ENCODE data around the gene ARHGEF3. TPM values are rescaled to one million over a fixed set of nuclear protein-coding genes. Genes with fewer than 3 reads are reported as not detected.
A peak's percentile ranks its signal among the peaks of the same experiment; 100 is the strongest.

Gene ARHGEF3, protein sequence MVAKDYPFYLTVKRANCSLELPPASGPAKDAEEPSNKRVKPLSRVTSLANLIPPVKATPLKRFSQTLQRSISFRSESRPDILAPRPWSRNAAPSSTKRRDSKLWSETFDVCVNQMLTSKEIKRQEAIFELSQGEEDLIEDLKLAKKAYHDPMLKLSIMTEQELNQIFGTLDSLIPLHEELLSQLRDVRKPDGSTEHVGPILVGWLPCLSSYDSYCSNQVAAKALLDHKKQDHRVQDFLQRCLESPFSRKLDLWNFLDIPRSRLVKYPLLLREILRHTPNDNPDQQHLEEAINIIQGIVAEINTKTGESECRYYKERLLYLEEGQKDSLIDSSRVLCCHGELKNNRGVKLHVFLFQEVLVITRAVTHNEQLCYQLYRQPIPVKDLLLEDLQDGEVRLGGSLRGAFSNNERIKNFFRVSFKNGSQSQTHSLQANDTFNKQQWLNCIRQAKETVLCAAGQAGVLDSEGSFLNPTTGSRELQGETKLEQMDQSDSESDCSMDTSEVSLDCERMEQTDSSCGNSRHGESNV
- 28.3 TPM for polyA plus RNA-seq (2013, experiment 1 of 2)
- 29.1 TPM for polyA plus RNA-seq (2013, experiment 2 of 2)

DNA sequence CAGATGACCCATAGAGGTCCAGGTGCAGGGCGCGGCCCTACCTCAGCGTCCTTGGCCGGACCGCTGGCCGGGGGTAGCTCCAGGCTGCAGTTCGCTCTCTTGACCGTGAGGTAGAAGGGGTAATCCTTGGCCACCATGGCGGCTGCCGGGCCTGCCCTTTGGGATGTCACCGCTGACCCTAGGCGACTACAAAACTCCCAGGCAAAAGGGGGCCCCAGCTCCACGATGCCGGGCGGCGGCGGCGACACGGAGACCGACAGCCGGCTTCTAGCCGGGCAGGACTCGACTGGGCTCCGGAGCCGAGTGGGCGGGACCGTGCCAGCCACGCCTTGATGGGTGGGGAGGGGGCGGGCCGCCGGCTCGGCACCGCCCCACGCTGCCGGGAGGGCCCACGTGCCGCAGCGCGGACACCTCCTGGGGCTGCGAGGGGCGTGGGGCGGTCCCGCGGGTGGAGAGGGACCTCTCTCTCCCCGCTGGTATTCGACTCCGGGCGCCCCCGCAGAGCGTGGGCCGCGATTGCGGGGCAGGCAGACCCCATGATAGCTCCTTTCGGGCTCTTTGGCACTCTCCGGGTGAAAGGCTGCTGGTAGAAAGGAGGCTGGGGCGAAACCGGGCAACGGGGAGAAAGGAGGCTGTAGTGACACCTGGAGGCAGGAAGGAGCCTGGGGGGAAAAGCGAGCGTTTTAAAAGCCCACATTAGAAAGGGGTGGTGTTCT, at the start of gene ARHGEF3:
Gene ARHGEF3 (minus strand): TSS at position 288 of the 716 bp plus-strand sequence. CDS start 151 bp downstream, at position 137.
- H3K4me1 ChIP-seq (ENCODE audit: control insufficient read depth, insufficient read depth, low read length, poor library complexity, severe bottlenecking), result peaks cover 3% of the 10 kb centered on the region
- no peak within 1 kb of the TSS for H3K27ac ChIP-seq (ENCODE audit: low read depth, low read length, severe bottlenecking)
- H3K4me3 ChIP-seq (ENCODE audit: extremely low read depth, insufficient read depth, low read length, poor library complexity, severe bottlenecking), result peak within 1 kb of the TSS; percentile 53
- no peaks in the 10 kb centered on the region for H3K9me3 ChIP-seq (ENCODE audit: control insufficient read depth, low read length)
- no peaks in the 10 kb centered on the region for H3K36me3 ChIP-seq (ENCODE audit: control insufficient read depth, insufficient read depth, low read length)
- 0 to 2% methylated on average over 19 to 43 of the region's 60 CpGs for WGBS, 2 experiments (ENCODE audit: insufficient coverage in 2 of 2)

GRCh38 chr3:56849698-56850097, 47.9 kb upstream of the ARHGEF3 start:
- Histone ChIP-seq H3K27ac (ENCODE audit: low read depth, low read length, severe bottlenecking) (no peak overlapping the region), H3K4me1 (ENCODE audit: control insufficient read depth, insufficient read depth, low read length, poor library complexity, severe bottlenecking) (peaks cover 14% of the 10 kb centered on the region), H3K4me3 (ENCODE audit: extremely low read depth, insufficient read depth, low read length, poor library complexity, severe bottlenecking) (no peak overlapping the region), H3K9me3 (ENCODE audit: control insufficient read depth, low read length) (peaks cover 8% of the 10 kb centered on the region), H3K36me3 (ENCODE audit: control insufficient read depth, insufficient read depth, low read length) (no peaks in the 10 kb centered on the region)
- 87 to 96% methylated on average over 3 to 5 of the region's 7 CpGs for WGBS, 2 experiments (ENCODE audit: insufficient coverage in 2 of 2)

DNA sequence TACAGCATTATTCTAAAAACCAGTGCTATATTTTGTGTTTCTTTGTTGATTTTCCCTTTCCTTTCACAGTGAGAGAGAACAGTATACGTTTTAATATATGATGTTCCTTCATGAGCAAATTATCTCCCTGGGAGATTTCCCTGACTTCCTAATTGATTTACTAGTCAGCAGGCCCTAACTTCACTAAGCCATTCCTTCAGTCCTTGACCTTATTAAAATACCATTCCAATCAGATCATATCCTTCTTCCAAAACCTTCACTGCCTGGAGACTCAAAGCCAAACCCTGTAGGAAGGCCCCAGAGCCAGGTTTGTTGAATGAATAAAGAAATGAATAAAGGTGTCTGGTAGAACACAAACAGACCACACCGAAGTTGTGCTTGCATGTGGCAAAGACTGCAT, 43.8 kb upstream of the ARHGEF3 start:
- H3K4me3 ChIP-seq (ENCODE audit: extremely low read depth, insufficient read depth, low read length, poor library complexity, severe bottlenecking), result no peak overlapping the region
- 93 to 100% methylated on average over 1 to 2 of the region's 2 CpGs for WGBS, 2 experiments (ENCODE audit: insufficient coverage in 2 of 2)
- H3K4me1 ChIP-seq (ENCODE audit: control insufficient read depth, insufficient read depth, low read length, poor library complexity, severe bottlenecking), result peaks cover 18% of the 10 kb centered on the region
- no peak overlapping the region for H3K27ac ChIP-seq (ENCODE audit: low read depth, low read length, severe bottlenecking)
- H3K9me3 ChIP-seq (ENCODE audit: control insufficient read depth, low read length), result peaks cover 10% of the 10 kb centered on the region
- H3K36me3 ChIP-seq (ENCODE audit: control insufficient read depth, insufficient read depth, low read length), result no peaks in the 10 kb centered on the region

GRCh38 chr3:56844536-56844935, 42.8 kb upstream of the ARHGEF3 start:
- H3K4me1 ChIP-seq (ENCODE audit: control insufficient read depth, insufficient read depth, low read length, poor library complexity, severe bottlenecking), result peaks cover 22% of the 10 kb centered on the region
- peaks cover 10% of the 10 kb centered on the region for H3K9me3 ChIP-seq (ENCODE audit: control insufficient read depth, low read length)
- no peaks in the 10 kb centered on the region for H3K36me3 ChIP-seq (ENCODE audit: control insufficient read depth, insufficient read depth, low read length)
- H3K4me3 ChIP-seq (ENCODE audit: extremely low read depth, insufficient read depth, low read length, poor library complexity, severe bottlenecking), result no peak overlapping the region
- H3K27ac ChIP-seq (ENCODE audit: low read depth, low read length, severe bottlenecking), result no peak overlapping the region

DNA sequence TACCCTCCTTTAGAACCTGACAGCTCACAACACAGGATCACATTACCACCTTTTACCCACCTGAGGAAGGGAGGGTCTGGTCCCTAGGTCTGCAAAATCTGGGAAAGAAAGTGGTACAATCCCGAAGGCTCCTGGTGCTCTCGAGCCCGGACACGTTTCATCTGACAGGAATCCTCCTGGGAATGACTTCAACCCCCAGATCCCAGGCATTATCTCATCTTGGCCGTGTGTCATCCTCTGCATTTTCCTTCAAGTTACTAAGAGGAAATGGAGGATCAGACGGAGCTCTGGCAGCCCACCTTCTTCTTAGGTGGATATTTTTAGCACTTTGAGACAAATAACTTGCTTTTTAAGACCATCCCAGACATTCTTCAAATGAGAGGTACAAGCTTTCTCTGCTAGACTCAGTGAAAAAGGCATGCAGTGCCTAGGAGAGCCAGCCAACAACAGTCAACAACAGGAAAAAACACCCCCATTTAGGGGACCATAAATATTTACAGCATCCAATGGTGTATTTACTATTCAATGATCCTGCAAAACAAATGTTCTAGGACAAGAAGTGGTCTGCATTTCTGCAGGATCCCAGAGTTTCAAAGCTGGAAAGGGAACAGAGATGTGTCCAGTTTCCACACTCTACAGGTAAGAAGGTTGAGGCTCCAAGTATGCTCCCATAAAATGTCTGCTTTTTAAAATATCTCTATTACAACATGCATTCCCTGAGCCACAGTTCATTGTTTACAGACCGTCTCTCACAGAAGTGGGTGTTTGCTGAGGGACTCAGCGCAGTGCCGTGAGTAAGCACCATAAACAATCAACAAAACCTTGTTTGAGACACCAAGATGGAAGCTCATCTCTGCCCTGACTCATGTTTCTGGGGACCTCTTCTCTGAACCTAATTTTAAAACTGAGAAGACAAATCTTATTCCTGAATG, 38.3 kb upstream of the ARHGEF3 start:
- 50 to 66% methylated on average over 4 to 7 of the region's 9 CpGs for WGBS, 2 experiments (ENCODE audit: insufficient coverage in 2 of 2)

GRCh38 chr3:56838448-56838847, 36.7 kb upstream of the ARHGEF3 start:
- H3K4me1 ChIP-seq (ENCODE audit: control insufficient read depth, insufficient read depth, low read length, poor library complexity, severe bottlenecking), result peaks cover 60% of the 10 kb centered on the region
- H3K4me3 ChIP-seq (ENCODE audit: extremely low read depth, insufficient read depth, low read length, poor library complexity, severe bottlenecking), result no peak overlapping the region
- H3K36me3 ChIP-seq (ENCODE audit: control insufficient read depth, insufficient read depth, low read length), result no peaks in the 10 kb centered on the region
- WGBS, 2 experiments (ENCODE audit: insufficient coverage in 2 of 2), result 100% methylated on average over 2 of the region's 4 CpGs
- H3K9me3 ChIP-seq (ENCODE audit: control insufficient read depth, low read length), result no peaks in the 10 kb centered on the region
- peak overlapping the region; percentile 30 for H3K27ac ChIP-seq (ENCODE audit: low read depth, low read length, severe bottlenecking)

More for the DNA sequence above, 38.3 kb upstream of the ARHGEF3 start:
- Histone ChIP-seq H3K9me3 (ENCODE audit: control insufficient read depth, low read length) (peaks cover 6% of the 10 kb centered on the region), H3K4me3 (ENCODE audit: extremely low read depth, insufficient read depth, low read length, poor library complexity, severe bottlenecking) (no peak overlapping the region), H3K4me1 (ENCODE audit: control insufficient read depth, insufficient read depth, low read length, poor library complexity, severe bottlenecking) (peaks cover 60% of the 10 kb centered on the region), H3K27ac (ENCODE audit: low read depth, low read length, severe bottlenecking) (peak overlapping the region; percentile 98), H3K36me3 (ENCODE audit: control insufficient read depth, insufficient read depth, low read length) (no peaks in the 10 kb centered on the region)

GRCh38 chr3:56837196-56837955, 35.6 kb upstream of the ARHGEF3 start:
- no peaks in the 10 kb centered on the region for H3K9me3 ChIP-seq (ENCODE audit: control insufficient read depth, low read length)
- no peak overlapping the region for H3K27ac ChIP-seq (ENCODE audit: low read depth, low read length, severe bottlenecking)
- WGBS, 2 experiments (ENCODE audit: insufficient coverage in 2 of 2), result 91 to 92% methylated on average over 7 to 9 of the region's 9 CpGs
- no peaks in the 10 kb centered on the region for H3K36me3 ChIP-seq (ENCODE audit: control insufficient read depth, insufficient read depth, low read length)
- H3K4me1 ChIP-seq (ENCODE audit: control insufficient read depth, insufficient read depth, low read length, poor library complexity, severe bottlenecking), result peaks cover 57% of the 10 kb centered on the region
- no peak overlapping the region for H3K4me3 ChIP-seq (ENCODE audit: extremely low read depth, insufficient read depth, low read length, poor library complexity, severe bottlenecking)

GRCh38 chr3:56836276-56837163, 34.8 kb upstream of the ARHGEF3 start:
- Histone ChIP-seq H3K4me3 (ENCODE audit: extremely low read depth, insufficient read depth, low read length, poor library complexity, severe bottlenecking) (no peak overlapping the region), H3K4me1 (ENCODE audit: control insufficient read depth, insufficient read depth, low read length, poor library complexity, severe bottlenecking) (peaks cover 53% of the 10 kb centered on the region), H3K27ac (ENCODE audit: low read depth, low read length, severe bottlenecking) (peak overlapping the region; percentile 12), H3K9me3 (ENCODE audit: control insufficient read depth, low read length) (no peaks in the 10 kb centered on the region), H3K36me3 (ENCODE audit: control insufficient read depth, insufficient read depth, low read length) (no peaks in the 10 kb centered on the region)
- WGBS, 2 experiments (ENCODE audit: insufficient coverage in 2 of 2), result 73 to 84% methylated on average over 5 of the region's 9 CpGs

DNA sequence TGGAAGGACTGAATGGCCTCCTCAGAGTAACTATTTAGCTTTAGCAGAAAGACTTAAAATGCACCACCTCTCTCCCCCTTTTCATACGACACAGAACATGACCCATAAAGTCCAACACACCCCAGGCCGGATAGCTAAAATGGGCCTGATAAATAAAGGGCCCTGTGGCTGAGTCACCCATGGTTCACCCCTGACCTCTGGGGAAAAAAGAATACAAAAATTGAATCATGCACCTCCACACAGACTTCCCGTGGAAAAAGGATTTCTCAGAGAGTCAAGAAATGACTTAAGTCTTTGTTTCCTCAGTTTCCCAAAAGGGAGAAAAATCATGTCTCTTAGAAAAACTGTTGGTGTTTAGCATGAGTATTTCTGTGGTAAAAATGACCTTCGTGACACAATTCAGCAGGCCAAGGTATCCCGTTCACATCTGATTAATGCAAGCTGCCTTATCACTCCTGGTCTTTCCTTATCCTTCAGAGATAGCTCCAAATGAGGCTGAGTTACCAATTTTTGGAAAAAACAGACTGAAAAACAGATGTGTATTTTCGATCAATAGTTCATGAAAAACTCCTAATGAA, 34.0 kb upstream of the ARHGEF3 start:
- peaks cover 48% of the 10 kb centered on the region for H3K4me1 ChIP-seq (ENCODE audit: control insufficient read depth, insufficient read depth, low read length, poor library complexity, severe bottlenecking)
- H3K36me3 ChIP-seq (ENCODE audit: control insufficient read depth, insufficient read depth, low read length), result no peaks in the 10 kb centered on the region
- H3K27ac ChIP-seq (ENCODE audit: low read depth, low read length, severe bottlenecking), result peak overlapping the region; percentile 12
- 73 to 100% methylated on average over 2 to 4 of the region's 6 CpGs for WGBS, 2 experiments (ENCODE audit: insufficient coverage in 2 of 2)
- no peaks in the 10 kb centered on the region for H3K9me3 ChIP-seq (ENCODE audit: control insufficient read depth, low read length)
- no peak overlapping the region for H3K4me3 ChIP-seq (ENCODE audit: extremely low read depth, insufficient read depth, low read length, poor library complexity, severe bottlenecking)

Data from mesodermal cell (in vitro differentiated cells).